Measurements from ENCODE around the gene CTNNA3. TPM values are rescaled to one million over a fixed set of nuclear protein-coding genes. Genes with fewer than 3 reads are reported as not detected.

CTNNA3 gene
- total and polyA plus RNA-seq, 12 donors: 2.0 to 213 (median 171) TPM

- H3K4me1 ChIP-seq: peaks cover 0 to 6% (median 0%) of the 10 kb centered on the region in 9 donors
- WGBS, 2 donors: 88 to 95% methylated on average over 2 of the region's 2 CpGs
Observed at GRCh38 chr10:66591865-66592264, 1104.1 kb downstream of the CTNNA3 start.

GRCh38 chr10:66587680-66588050 is 1108.3 kb downstream of the CTNNA3 start:
- peaks cover 0 to 8% (median 0%) of the 10 kb centered on the region in 9 donors for H3K4me1 ChIP-seq
- intact Hi-C loops (cut with DNase I): no loop called here
- H3K4me3 ChIP-seq: no peak overlapping the region
- no peaks in the 10 kb centered on the region for H3K27me3 ChIP-seq
- peaks cover 0 to 6% (median 0%) of the 10 kb centered on the region in 11 donors for H3K9me3 ChIP-seq
- TF ChIP-seq, protein P1, sequence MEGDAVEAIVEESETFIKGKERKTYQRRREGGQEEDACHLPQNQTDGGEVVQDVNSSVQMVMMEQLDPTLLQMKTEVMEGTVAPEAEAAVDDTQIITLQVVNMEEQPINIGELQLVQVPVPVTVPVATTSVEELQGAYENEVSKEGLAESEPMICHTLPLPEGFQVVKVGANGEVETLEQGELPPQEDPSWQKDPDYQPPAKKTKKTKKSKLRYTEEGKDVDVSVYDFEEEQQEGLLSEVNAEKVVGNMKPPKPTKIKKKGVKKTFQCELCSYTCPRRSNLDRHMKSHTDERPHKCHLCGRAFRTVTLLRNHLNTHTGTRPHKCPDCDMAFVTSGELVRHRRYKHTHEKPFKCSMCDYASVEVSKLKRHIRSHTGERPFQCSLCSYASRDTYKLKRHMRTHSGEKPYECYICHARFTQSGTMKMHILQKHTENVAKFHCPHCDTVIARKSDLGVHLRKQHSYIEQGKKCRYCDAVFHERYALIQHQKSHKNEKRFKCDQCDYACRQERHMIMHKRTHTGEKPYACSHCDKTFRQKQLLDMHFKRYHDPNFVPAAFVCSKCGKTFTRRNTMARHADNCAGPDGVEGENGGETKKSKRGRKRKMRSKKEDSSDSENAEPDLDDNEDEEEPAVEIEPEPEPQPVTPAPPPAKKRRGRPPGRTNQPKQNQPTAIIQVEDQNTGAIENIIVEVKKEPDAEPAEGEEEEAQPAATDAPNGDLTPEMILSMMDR (IDR thresholded peaks at IDR 0.05): no peak
- WGBS, 2 donors: 79 to 89% methylated on average over 5 of the region's 5 CpGs
- no peak for ATAC-seq
- no peak for DNase-seq
- no peaks in the 10 kb centered on the region for H3K36me3 ChIP-seq
- H3K27ac ChIP-seq: no peak overlapping the region

More at GRCh38 chr10:66591865-66592264, 1104.1 kb downstream of the CTNNA3 start:
- intact Hi-C loops (cut with DNase I): no loop called here
- Histone ChIP-seq H3K9me3 (peaks cover 0 to 9% (median 1%) of the 10 kb centered on the region in 11 donors), H3K36me3 (no peaks in the 10 kb centered on the region), H3K27me3 (no peaks in the 10 kb centered on the region), H3K4me3 (no peak overlapping the region), H3K27ac (no peak overlapping the region)
- TF ChIP-seq, protein P1 (IDR thresholded peaks at IDR 0.05): no peak
- no peak for DNase-seq
- no peak for ATAC-seq

DNA sequence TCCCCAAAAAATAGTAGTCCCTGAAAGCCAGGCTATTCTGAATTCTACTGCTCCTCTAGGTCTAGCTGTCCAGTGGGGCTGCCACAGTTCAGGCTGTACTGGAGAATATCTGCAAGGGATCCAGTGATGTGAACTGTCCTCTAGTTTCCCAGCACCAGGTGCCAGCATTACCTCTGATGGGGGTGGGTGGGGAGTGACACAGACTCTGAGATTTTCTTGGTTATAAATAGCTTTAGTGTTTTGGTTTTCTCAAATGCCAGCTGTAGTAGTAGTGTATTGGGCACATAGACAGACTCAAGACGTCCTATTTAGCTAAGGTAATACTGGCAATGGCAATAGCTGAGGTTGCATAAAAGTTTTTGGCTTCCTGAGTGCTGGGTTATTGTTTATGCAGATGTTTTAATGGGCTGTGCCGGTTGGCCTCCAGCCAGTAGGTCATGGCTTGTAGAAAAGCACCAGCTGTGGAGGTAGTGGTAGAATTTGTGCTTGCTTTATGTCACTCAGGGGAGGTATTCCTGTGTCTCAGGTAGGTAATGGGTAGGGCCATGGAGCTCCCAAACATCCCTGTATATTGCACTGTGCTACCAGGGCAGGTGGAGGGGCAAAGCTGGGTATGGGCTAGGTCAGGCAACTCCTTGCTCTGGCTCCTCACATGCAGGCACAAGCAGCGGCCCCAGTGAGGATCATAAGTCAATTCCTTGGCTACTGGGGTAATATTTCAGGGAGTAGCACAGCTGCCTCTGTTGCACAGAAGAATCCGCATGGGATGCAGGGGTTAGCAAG is 1108.9 kb downstream of the CTNNA3 start:
- no peaks in the 10 kb centered on the region for H3K27me3 ChIP-seq
- TF ChIP-seq, protein P1 (IDR thresholded peaks at IDR 0.05): no peak
- intact Hi-C loops (cut with DNase I): no loop called here
- H3K27ac ChIP-seq: no peak overlapping the region
- ATAC-seq: peak in 4 of 8 donors; percentile 42 to 81 (median 68)
- DNase-seq: no peak
- no peaks in the 10 kb centered on the region for H3K36me3 ChIP-seq
- H3K4me3 ChIP-seq: no peak overlapping the region
- peaks cover 0 to 8% (median 0%) of the 10 kb centered on the region in 9 donors for H3K4me1 ChIP-seq
- WGBS, 2 donors: 65 to 73% methylated on average over 4 of the region's 4 CpGs
- H3K9me3 ChIP-seq: peaks cover 0 to 6% (median 0%) of the 10 kb centered on the region in 11 donors

DNA sequence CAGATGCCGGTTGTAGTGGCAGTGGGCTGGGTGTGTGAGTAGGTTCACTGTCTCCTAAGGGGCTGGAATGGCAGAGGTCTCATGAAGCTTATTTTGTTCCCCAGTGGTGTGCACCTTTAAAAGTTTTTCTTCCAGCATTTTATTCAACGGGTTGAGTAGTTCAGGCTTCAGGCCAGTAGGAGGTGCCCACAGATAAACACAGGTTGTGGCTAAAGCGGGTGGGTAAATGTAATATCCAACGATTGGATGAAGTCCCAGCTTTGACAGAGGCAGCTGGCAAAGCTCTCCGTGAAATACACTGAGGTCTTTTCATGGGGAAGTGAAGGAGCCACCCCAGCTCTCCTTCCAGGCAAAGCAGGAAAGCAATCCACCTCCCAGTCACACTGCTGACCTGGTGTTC is 1109.9 kb downstream of the CTNNA3 start:
- H3K9me3 ChIP-seq: peaks cover 0 to 6% (median 0%) of the 10 kb centered on the region in 11 donors
- peaks cover 0 to 8% (median 0%) of the 10 kb centered on the region in 9 donors for H3K4me1 ChIP-seq
- 36 to 47% methylated on average over 5 of the region's 5 CpGs for WGBS, 2 donors
- intact Hi-C loops (cut with DNase I): no loop called here
- ATAC-seq (peak in 1 of 8 donors; percentile 61), DNase-seq (no peak)
- no peaks in the 10 kb centered on the region for H3K27me3 ChIP-seq
- no peak overlapping the region for H3K4me3 ChIP-seq
- H3K36me3 ChIP-seq: no peaks in the 10 kb centered on the region
- TF ChIP-seq, protein P1 (IDR thresholded peaks at IDR 0.05): no peak
- no peak overlapping the region for H3K27ac ChIP-seq
